H4 (cell line): ENCODE data around the gene CASP8. TPM values are rescaled to one million over a fixed set of nuclear protein-coding genes. Genes with fewer than 3 reads are reported as not detected.
A peak's percentile ranks its signal among the peaks of the same experiment; 100 is the strongest.
"Not testable (repeated sequence)": the region's sequence is repeated elsewhere in the genome, so short reads cannot be mapped to it uniquely, and the experiment has no call there.

ENCODE experiments used
- DNase-seq: peaks from one replicate; pipeline ENCODE4 v3.0.0-alpha.2; 2015; ENCODE audit warnings: low spot score
- total RNA-seq: library from RNA; depleted of rRNA; stranded (reverse); fragments of >200 nt; shearing (Covaris generic); gene quantifications from 2 replicates; pipeline ENCODE4 v1.2.3, GENCODE V29; 2014

Gene CASP8
- total RNA-seq, 1 experiment from 2014 or later, result 27.2 TPM

- no peak for DNase-seq
Measured at GRCh38 chr2:201270293-201271001, 10.1 kb downstream of the CASP8 start.

GRCh38 chr2:201271917-201272316 lies 11.6 kb downstream of the CASP8 start:
- DNase-seq, result no peak

- DNase-seq, result no peak
Measured at GRCh38 chr2:201273330-201273983, 13.1 kb downstream of the CASP8 start.

- DNase-seq, result no peak
Measured at GRCh38 chr2:201275069-201275468, 14.7 kb downstream of the CASP8 start.

GRCh38 chr2:201275990-201276389 lies 15.7 kb downstream of the CASP8 start:
- no peak for DNase-seq

- DNase-seq, result no peak
Measured at GRCh38 chr2:201276511-201276910, 16.2 kb downstream of the CASP8 start.

- no peak for DNase-seq
Measured at GRCh38 chr2:201279079-201279478, 18.7 kb downstream of the CASP8 start.

- DNase-seq, result no peak
Measured at GRCh38 chr2:201280191-201281040, 20.1 kb downstream of the CASP8 start.

GRCh38 chr2:201285499-201285898 lies 25.2 kb downstream of the CASP8 start:
- DNase-seq, result no peak

- not testable (repeated sequence) for DNase-seq
Measured at GRCh38 chr2:201290457-201291148, 30.3 kb downstream of the CASP8 start.

- DNase-seq, result no peak
Measured at GRCh38 chr2:201298462-201299052, 38.2 kb downstream of the CASP8 start.

- not testable (repeated sequence) for DNase-seq
Measured at GRCh38 chr2:201299929-201300328, 39.6 kb downstream of the CASP8 start.

GRCh38 chr2:201307876-201308275 lies 47.5 kb downstream of the CASP8 start:
- no peak for DNase-seq

GRCh38 chr2:201308914-201309313 lies 48.6 kb downstream of the CASP8 start:
- no peak for DNase-seq

GRCh38 chr2:201313362-201313761 lies 53.0 kb downstream of the CASP8 start:
- DNase-seq, result no peak

- DNase-seq, result no peak
Measured at GRCh38 chr2:201319511-201319910, 59.2 kb downstream of the CASP8 start.

- no peak for DNase-seq
Measured at GRCh38 chr2:201320257-201320656, 59.9 kb downstream of the CASP8 start.

- DNase-seq, result no peak
Measured at GRCh38 chr2:201320701-201321100, 60.4 kb downstream of the CASP8 start.

- DNase-seq, result no peak
Measured at GRCh38 chr2:201322772-201323171, 62.4 kb downstream of the CASP8 start.

- peak; percentile 22 for DNase-seq
Measured at GRCh38 chr2:201327678-201328077, 67.3 kb downstream of the CASP8 start.

- no peak for DNase-seq
Measured at GRCh38 chr2:201329409-201329808, 69.1 kb downstream of the CASP8 start.
